ENCODE measurements around the gene QRSL1. TPM values are rescaled to one million over a fixed set of nuclear protein-coding genes. Genes with fewer than 3 reads are reported as not detected.

QRSL1 gene
- total RNA-seq, 1 donor from 2014 or later: 23.1 TPM

- intact Hi-C loops (cut with micrococcal nuclease): no loop called here
- Histone ChIP-seq H3K4me3 (no peak overlapping the region), H3K4me1 (no peaks in the 10 kb centered on the region), H3K36me3 (no peaks in the 10 kb centered on the region), H3K27me3 (ENCODE audit: low read depth) (peaks cover 30% of the 10 kb centered on the region), H3K27ac (replicated peaks) (no peak overlapping the region), H3K9me3 (replicated peaks) (no peaks in the 10 kb centered on the region)
- TF ChIP-seq CTCF (IDR thresholded peaks at IDR 0.05; ENCODE audit: borderline replicate concordance): no peak
- DNase-seq: no peak
These were observed 84.9 kb downstream of the QRSL1 start for GRCh38 chr6:106714281-106714680.

GRCh38 chr6:106715922-106716321 is 86.5 kb downstream of the QRSL1 start:
- DNase-seq: no peak
- intact Hi-C loops (cut with micrococcal nuclease): no loop called here
- H3K9me3 ChIP-seq (replicated peaks): no peaks in the 10 kb centered on the region
- H3K4me3 ChIP-seq: no peak overlapping the region
- no peak overlapping the region for H3K27ac ChIP-seq (replicated peaks)
- TF ChIP-seq CTCF (IDR thresholded peaks at IDR 0.05; ENCODE audit: borderline replicate concordance): no peak
- no peaks in the 10 kb centered on the region for H3K4me1 ChIP-seq
- peaks cover 30% of the 10 kb centered on the region for H3K27me3 ChIP-seq (ENCODE audit: low read depth)
- no peaks in the 10 kb centered on the region for H3K36me3 ChIP-seq

GRCh38 chr6:106716966-106717365 is 87.6 kb downstream of the QRSL1 start:
- no peak overlapping the region for H3K27ac ChIP-seq (replicated peaks)
- no peak for TF ChIP-seq CTCF (IDR thresholded peaks at IDR 0.05; ENCODE audit: borderline replicate concordance)
- H3K4me3 ChIP-seq: no peak overlapping the region
- no peaks in the 10 kb centered on the region for H3K36me3 ChIP-seq
- DNase-seq: no peak
- H3K27me3 ChIP-seq (ENCODE audit: low read depth): peaks cover 30% of the 10 kb centered on the region
- H3K9me3 ChIP-seq (replicated peaks): no peaks in the 10 kb centered on the region
- H3K4me1 ChIP-seq: no peaks in the 10 kb centered on the region
- intact Hi-C loops (cut with micrococcal nuclease): no loop called here

Other genes with a start within 250 kb of the QRSL1 start
- gene RTN4IP1, start 80 bp upstream of the QRSL1 start, total RNA-seq: 21.5 TPM

Data from left ventricle myocardium inferior (tissue), 1 donor.